ENCODE results near the gene GNB2.
A peak's percentile ranks its signal among the peaks of the same experiment; 100 is the strongest.
"Not testable (repeated sequence)": the region's sequence is repeated elsewhere in the genome, so short reads cannot be mapped to it uniquely, and the experiment has no call there.

The GNB2 gene

DNA sequence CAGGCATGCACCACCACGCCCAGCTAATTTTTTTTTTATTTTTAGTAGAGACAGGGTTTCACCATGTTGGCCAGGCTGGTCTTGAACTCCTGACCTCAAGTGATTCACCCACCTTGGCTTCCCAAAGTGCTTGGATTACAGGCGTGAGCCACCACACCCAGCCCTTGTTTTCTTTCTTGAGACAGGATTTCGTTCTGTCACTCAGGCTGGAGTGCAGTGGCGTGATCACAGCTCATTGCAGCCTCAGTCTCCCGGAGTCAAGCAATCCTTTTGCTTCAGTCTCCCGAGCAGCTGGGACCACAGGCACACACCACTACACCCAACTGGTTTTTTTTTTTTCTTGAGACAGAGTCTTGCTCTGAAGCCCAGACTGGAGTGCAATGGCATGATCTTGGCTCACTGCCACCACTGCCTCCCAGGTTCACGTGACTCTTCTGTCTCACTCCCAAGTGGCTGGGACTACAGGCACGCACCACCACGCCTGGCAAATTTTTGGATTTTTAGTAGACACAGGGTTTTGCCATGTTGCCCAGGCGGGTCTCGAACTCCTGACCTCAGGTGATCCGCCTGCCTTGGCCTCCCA is 11.3 kb upstream of the GNB2 start:
- DNase-seq = not testable (repeated sequence)

GRCh38 chr7:100665168-100665726 is 8.3 kb upstream of the GNB2 start:
- no peak for DNase-seq

DNA sequence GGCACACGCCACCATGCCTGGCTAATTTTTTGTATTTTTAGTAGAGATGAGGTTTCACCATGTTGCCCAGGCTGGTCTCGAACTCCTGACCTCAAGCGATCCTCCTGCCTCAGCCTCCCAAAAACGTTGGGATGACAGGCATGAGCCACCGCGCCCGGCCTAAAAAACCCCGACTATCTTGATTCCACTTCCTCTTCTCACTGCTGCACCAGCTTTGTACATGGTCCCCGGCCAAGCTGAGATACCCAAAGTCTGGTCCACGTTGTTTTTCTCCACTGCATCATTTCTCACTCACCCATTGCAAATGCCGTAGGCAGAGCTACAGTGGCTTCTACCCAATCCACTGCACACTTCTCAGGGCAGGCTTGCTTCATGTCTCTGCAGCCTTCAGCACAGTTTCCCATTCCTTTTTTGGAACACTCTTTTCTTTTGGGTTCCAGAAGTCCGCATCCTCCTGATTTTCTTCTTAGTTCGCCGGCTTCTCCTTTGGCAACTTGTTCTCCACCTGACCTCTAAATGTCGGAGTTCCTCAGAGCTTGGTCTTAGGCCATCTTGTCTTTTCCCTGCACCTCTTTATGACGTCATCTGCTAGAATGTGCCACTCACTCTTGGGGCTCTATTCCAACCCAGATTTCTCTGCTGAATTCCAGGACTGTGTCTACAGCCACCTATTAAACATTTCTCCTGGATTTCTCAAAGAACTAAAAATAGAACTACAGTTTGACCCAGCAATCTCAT is 6.0 kb upstream of the GNB2 start:
- DNase-seq = no peak

GRCh38 chr7:100668069-100668449 is 5.5 kb upstream of the GNB2 start:
- DNase-seq = no peak

GRCh38 chr7:100669106-100669505 is 4.4 kb upstream of the GNB2 start:
- DNase-seq = not testable (repeated sequence)

- no peak for DNase-seq
Observed at GRCh38 chr7:100670074-100670473, 3.5 kb upstream of the GNB2 start.

DNA sequence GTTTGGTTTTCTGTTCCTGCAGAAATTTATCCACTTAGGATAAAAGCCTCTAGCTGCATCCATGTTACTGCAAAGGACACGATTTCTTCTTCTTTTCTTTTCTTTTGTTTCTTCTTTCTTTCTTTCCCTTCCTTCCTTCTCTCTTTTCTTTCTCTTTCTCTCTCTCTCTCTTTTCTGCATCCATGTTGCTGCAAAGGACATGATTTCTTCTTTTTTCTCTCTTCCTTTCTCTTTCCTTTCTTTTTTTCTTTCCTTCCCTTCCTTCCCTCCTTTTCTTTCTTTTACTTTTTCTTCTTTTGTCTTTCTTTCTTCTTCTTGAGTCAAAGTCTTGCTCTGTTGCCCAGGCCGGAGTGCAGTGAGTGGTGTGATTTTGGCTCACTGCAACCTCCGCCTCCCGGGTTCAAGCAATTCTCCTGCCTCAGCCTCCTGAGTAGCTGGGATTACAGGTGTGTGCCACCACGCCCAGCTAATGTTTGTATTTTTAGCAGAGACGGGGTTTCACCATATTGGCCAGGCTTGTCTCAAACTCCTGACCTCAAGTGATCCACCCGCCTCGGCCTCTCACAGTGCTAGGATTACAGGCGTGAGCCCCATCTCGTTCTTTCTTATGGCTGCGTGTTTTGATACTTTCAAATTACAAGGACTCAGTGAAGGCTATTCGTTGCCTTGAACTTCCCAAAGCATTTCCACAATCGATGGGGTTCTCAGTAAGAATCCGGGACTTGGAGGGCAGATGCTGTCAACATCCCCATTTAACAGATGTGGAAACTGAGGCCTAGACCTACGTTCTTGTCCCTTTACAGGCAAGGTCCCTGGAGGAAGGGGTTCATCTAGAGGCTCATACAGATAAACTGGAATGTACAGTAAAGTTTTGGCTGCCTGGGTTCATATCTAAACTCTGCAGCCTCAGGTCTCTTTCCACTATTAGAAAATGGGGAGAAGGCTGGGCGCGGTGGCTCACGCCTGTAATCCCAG is 1.9 kb upstream of the GNB2 start:
- no peak for DNase-seq

GRCh38 chr7:100673942-100674410 is 436 bp downstream of the GNB2 start:
- DNase-seq = peak in 24 of 58 donors; percentile 31 to 73 (median 52)

- peak in 9 of 58 donors; percentile 15 to 52 (median 24) for DNase-seq
Observed at GRCh38 chr7:100674411-100675104, 1.0 kb downstream of the GNB2 start.

- DNase-seq = peak in 4 of 58 donors; percentile 54 to 62 (median 58)
Observed at GRCh38 chr7:100675105-100675451, 1.5 kb downstream of the GNB2 start.

GRCh38 chr7:100675581-100676350 is 2.2 kb downstream of the GNB2 start:
- peak in 56 of 58 donors; percentile 43 to 93 (median 81) for DNase-seq

GRCh38 chr7:100676501-100677306 is 3.2 kb downstream of the GNB2 start:
- no peak for DNase-seq

DNA sequence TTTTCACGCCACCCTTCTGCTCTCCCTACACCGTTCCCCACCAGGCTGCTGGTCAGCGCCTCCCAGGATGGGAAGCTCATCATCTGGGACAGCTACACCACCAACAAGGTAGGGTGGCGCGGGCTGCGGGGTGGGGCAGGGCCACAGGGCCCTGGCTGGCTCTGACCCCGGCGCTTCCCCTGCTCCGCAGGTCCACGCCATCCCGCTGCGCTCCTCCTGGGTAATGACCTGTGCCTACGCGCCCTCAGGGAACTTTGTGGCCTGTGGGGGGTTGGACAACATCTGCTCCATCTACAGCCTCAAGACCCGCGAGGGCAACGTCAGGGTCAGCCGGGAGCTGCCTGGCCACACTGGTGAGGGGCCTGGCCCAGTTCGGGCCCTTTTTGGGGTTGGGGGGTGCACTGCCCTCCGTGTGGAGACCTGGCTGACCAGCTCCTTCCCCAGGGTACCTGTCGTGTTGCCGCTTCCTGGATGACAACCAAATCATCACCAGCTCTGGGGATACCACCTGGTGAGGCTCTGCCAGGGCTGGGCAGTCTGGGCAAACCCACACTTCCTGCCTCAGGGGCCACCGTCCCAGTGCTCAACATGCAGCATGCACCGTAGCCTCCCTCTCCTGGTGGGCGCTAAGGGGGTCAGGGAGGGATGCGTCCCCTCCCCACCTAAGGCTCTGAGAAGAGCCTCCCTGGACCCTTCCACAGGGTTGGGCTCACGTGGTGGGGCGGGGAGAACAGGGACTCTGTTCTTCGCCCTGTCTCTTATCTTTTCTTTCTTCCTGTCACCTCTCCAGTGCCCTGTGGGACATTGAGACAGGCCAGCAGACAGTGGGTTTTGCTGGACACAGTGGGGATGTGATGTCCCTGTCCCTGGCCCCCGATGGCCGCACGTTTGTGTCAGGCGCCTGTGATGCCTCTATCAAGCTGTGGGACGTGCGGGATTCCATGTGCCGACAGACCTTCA is 4.0 kb downstream of the GNB2 start:
- no peak for DNase-seq

GRCh38 chr7:100678291-100678984 is 4.9 kb downstream of the GNB2 start:
- DNase-seq = peak in 1 of 58 donors; percentile 13

GRCh38 chr7:100679129-100679926 is 5.8 kb downstream of the GNB2 start:
- DNase-seq = no peak

DNA sequence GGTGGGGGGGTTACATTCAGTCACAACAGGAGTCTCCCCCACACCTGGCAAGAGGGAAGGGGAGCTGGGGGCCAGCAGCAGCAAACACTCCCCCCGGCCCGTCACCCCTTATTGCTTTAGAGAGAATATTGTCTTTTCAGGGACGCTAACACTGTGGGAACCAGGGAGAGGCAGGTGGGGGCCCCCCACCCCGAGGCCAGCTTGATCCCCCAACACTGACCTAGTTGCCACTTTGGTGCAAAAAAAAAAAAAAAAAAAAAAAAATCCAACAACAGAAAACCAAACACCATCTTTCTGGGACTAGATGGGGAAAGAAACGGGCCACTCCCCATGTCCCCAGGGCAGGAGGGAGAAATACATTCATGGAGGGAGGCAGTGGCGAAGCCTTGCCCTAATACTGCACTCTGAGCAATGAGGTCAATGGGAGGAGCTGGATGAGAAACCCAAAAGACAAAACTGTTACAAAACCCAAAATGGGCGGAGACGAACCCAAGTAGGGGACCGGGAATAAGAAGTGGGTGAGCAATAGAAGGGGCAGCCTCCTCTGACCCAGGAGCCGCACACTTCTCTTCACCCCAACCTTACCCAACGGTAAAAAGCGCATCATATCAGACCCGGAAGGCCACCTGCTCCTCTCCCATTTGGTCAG is 6.5 kb downstream of the GNB2 start:
- DNase-seq = peak in 1 of 58 donors; percentile 6
